WTC11 (cell line): ENCODE measurements around the gene SLC24A3. TPM values are rescaled to one million over a fixed set of nuclear protein-coding genes. Genes with fewer than 3 reads are reported as not detected.

Source experiments
- ATAC-seq: fragments of 200-7000 bp; cut with Tn5 transposase; 2 replicates; pipeline ENCODE4 v1.10.0; 2021; ENCODE audit warnings: mild to moderate bottlenecking, moderate library complexity
- CTCF ChIA-PET: fragments of 300-600 bp; sonication (Branson Sonifier 250); formaldehyde crosslinking; loops from one replicate; lab custom pipeline; 2021; ENCODE audit warnings: antibody characterized with exemption; lab: Charles Lee
- POLR2A ChIA-PET: fragments of 350-600 bp; sonication (Branson Sonifier 250); formaldehyde crosslinking; loops from one replicate; lab custom pipeline; 2021; ENCODE audit warnings: antibody characterized with exemption; lab: Charles Lee
- DNase-seq: peaks from one replicate; pipeline ENCODE4 v3.0.0; 2021; ENCODE audit warnings: low spot score
- H3K27ac Mint-ChIP-seq: 2 replicates; pipeline ENCODE4 v1.8.0; 2021; ENCODE audit warnings: mixed read lengths
- H3K27me3 Mint-ChIP-seq: 2 replicates; pipeline ENCODE4 v1.8.0; 2021; ENCODE audit warnings: low read depth, mild to moderate bottlenecking, moderate library complexity, mixed read lengths
- H3K36me3 Mint-ChIP-seq: 2 replicates; pipeline ENCODE4 v1.8.0; 2021; ENCODE audit warnings: mixed read lengths
- H3K4me1 Mint-ChIP-seq: 2 replicates; pipeline ENCODE4 v1.8.0; 2022; ENCODE audit warnings: mixed read lengths
- H3K4me3 Mint-ChIP-seq: 2 replicates; pipeline ENCODE4 v1.8.0; 2021; ENCODE audit warnings: mild to moderate bottlenecking, moderate library complexity, mixed read lengths
- H3K9me3 Mint-ChIP-seq: 2 replicates; pipeline ENCODE4 v1.8.0; 2021; ENCODE audit warnings: mixed read lengths
- CREM ChIP-seq: sonication (generic); formaldehyde crosslinking; IDR thresholded peaks from 2 replicates; pipeline ENCODE4 v1.8.1; 2022; ENCODE audit warnings: mild to moderate bottlenecking, missing genetic modification reagents, moderate library complexity
- FOXK1 ChIP-seq: sonication (generic); formaldehyde crosslinking; IDR thresholded peaks from 2 replicates; pipeline ENCODE4 v1.8.0; 2022; ENCODE audit warnings: mild to moderate bottlenecking, moderate library complexity, missing genetic modification reagents
- GRHL2 ChIP-seq: fragments of 250-450 bp; sonication (Bioruptor Pico); IDR thresholded peaks from 2 replicates; pipeline ENCODE4 v1.8.0; 2022; ENCODE audit warnings: mild to moderate bottlenecking, moderate library complexity; ENCODE audit not compliant: insufficient replicate concordance, severe bottlenecking
- PRRX2 ChIP-seq: fragments of 250-450 bp; sonication (Bioruptor Pico); IDR thresholded peaks from 2 replicates; pipeline ENCODE4 v1.8.0; 2021; ENCODE audit warnings: mild to moderate bottlenecking
- SMAD3 ChIP-seq: sonication (generic); formaldehyde crosslinking; IDR thresholded peaks from 2 replicates; pipeline ENCODE4 v1.8.0; 2022; ENCODE audit warnings: missing genetic modification reagents, mild to moderate bottlenecking, borderline replicate concordance
- SMAD4 ChIP-seq: sonication (generic); formaldehyde crosslinking; IDR thresholded peaks from 2 replicates; pipeline ENCODE4 v1.8.0; 2022; ENCODE audit warnings: mild to moderate bottlenecking, missing genetic modification reagents
- TEAD1 ChIP-seq: sonication (generic); formaldehyde crosslinking; IDR thresholded peaks from 2 replicates; pipeline ENCODE4 v1.8.0; 2022; ENCODE audit warnings: mild to moderate bottlenecking, missing genetic modification reagents
- TEAD4 ChIP-seq: sonication (generic); formaldehyde crosslinking; IDR thresholded peaks from 2 replicates; pipeline ENCODE4 v1.8.0; 2022; ENCODE audit warnings: mild to moderate bottlenecking, missing genetic modification reagents
- ZBTB21 ChIP-seq: sonication (generic); formaldehyde crosslinking; IDR thresholded peaks from 2 replicates; pipeline ENCODE4 v1.8.1; 2023; ENCODE audit warnings: mild to moderate bottlenecking, missing genetic modification reagents, borderline replicate concordance
- ZNF121 ChIP-seq: sonication (generic); formaldehyde crosslinking; IDR thresholded peaks from 2 replicates; pipeline ENCODE4 v1.8.0; 2023; ENCODE audit warnings: missing genetic modification reagents
- ZNF219 ChIP-seq: sonication (generic); formaldehyde crosslinking; IDR thresholded peaks from 2 replicates; pipeline ENCODE4 v1.8.0; 2023; ENCODE audit warnings: missing genetic modification reagents, mild to moderate bottlenecking, borderline replicate concordance
- ZNF232 ChIP-seq: sonication (generic); formaldehyde crosslinking; IDR thresholded peaks from 2 replicates; pipeline ENCODE4 v1.8.0; 2022; ENCODE audit warnings: mild to moderate bottlenecking, missing genetic modification reagents
- ZNF416 ChIP-seq: fragments of 250-450 bp; sonication (Bioruptor Pico); IDR thresholded peaks from 2 replicates; pipeline ENCODE4 v1.9.0; 2021; ENCODE audit warnings: mild to moderate bottlenecking, inconsistent platforms
- ZNF423 ChIP-seq: fragments of 250-450 bp; sonication (Bioruptor Pico); IDR thresholded peaks from 2 replicates; pipeline ENCODE4 v2.1.2; 2022; ENCODE audit warnings: mild to moderate bottlenecking, moderate library complexity
- total RNA-seq: library from RNA; stranded (reverse); gene quantifications from 3 replicates; pipeline ENCODE4 v1.2.3, GENCODE V29; 2021
- TF ChIP-seq, protein P1 (sequence below): sonication (generic); formaldehyde crosslinking; IDR thresholded peaks from 2 replicates; pipeline ENCODE4 v1.8.0; 2022; ENCODE audit warnings: missing genetic modification reagents
- TF ChIP-seq, protein P2 (sequence below): sonication (generic); formaldehyde crosslinking; IDR thresholded peaks from 2 replicates; pipeline ENCODE4 v1.8.1; 2022; ENCODE audit warnings: low read depth, mild to moderate bottlenecking, moderate library complexity, missing genetic modification reagents, borderline replicate concordance
- TF ChIP-seq, protein P3 (sequence below): sonication (generic); formaldehyde crosslinking; IDR thresholded peaks from 2 replicates; pipeline ENCODE4 v1.8.1; 2023; ENCODE audit warnings: mild to moderate bottlenecking, missing genetic modification reagents, moderate library complexity
- TF ChIP-seq, protein P4 (sequence below): sonication (generic); formaldehyde crosslinking; IDR thresholded peaks from 2 replicates; pipeline ENCODE4 v1.8.1; 2022; ENCODE audit warnings: mild to moderate bottlenecking, missing genetic modification reagents, moderate library complexity, borderline replicate concordance
- TF ChIP-seq, protein P5 (sequence below): sonication (generic); formaldehyde crosslinking; IDR thresholded peaks from 2 replicates; pipeline ENCODE4 v1.8.1; 2023; ENCODE audit warnings: mild to moderate bottlenecking, missing genetic modification reagents

The SLC24A3 gene
- total RNA-seq, 1 experiment from 2014 or later: 5.7 TPM

DNA sequence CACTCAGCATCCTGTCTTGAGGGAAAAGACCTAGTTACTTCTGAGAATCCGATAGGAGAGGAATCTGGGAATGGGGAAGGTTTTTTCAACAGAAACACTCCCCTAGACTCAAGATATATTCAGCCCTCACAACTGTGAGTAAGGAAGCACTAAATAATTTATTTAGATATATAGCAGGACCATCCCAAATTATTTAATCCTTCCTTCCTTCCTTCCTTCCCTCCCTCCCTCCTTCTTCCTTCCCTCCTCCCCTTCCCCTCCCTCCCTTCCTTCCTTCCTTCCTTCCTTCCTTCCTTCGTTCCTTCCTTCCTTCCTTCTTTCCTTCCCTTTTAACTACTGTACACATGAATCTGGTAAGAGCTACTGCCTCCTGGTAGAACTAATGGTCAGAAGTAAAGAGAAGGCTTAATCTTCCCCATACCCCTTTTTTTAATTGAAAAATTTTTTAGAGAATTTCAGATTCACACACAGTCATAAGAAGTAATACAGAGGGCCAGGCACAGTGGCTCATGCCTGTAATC lies 10.1 kb downstream of the SLC24A3 start:
- ChIA-PET CTCF (no interaction called here), POLR2A (no interaction called here)
- Mint-ChIP-seq H3K27me3 (no peaks in the 10 kb centered on the region), H3K36me3 (0 out of 2 replicates have a peak, but pooled peaks cover 3% of the 10 kb centered on the region), H3K4me1 (peaks cover 20% of the 10 kb centered on the region), H3K9me3 (peaks cover 14% of the 10 kb centered on the region), H3K27ac (no peak overlapping the region), H3K4me3 (no peak overlapping the region)
- DNase-seq (no peak), ATAC-seq (no peak)
- TF ChIP-seq, protein P1, sequence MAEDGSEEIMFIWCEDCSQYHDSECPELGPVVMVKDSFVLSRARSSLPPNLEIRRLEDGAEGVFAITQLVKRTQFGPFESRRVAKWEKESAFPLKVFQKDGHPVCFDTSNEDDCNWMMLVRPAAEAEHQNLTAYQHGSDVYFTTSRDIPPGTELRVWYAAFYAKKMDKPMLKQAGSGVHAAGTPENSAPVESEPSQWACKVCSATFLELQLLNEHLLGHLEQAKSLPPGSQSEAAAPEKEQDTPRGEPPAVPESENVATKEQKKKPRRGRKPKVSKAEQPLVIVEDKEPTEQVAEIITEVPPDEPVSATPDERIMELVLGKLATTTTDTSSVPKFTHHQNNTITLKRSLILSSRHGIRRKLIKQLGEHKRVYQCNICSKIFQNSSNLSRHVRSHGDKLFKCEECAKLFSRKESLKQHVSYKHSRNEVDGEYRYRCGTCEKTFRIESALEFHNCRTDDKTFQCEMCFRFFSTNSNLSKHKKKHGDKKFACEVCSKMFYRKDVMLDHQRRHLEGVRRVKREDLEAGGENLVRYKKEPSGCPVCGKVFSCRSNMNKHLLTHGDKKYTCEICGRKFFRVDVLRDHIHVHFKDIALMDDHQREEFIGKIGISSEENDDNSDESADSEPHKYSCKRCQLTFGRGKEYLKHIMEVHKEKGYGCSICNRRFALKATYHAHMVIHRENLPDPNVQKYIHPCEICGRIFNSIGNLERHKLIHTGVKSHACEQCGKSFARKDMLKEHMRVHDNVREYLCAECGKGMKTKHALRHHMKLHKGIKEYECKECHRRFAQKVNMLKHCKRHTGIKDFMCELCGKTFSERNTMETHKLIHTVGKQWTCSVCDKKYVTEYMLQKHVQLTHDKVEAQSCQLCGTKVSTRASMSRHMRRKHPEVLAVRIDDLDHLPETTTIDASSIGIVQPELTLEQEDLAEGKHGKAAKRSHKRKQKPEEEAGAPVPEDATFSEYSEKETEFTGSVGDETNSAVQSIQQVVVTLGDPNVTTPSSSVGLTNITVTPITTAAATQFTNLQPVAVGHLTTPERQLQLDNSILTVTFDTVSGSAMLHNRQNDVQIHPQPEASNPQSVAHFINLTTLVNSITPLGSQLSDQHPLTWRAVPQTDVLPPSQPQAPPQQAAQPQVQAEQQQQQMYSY (CRISPR knock-in tag): no peak
- TF ChIP-seq TEAD4 (no peak), ZNF416 (no peak)
- TF ChIP-seq, protein P2, sequence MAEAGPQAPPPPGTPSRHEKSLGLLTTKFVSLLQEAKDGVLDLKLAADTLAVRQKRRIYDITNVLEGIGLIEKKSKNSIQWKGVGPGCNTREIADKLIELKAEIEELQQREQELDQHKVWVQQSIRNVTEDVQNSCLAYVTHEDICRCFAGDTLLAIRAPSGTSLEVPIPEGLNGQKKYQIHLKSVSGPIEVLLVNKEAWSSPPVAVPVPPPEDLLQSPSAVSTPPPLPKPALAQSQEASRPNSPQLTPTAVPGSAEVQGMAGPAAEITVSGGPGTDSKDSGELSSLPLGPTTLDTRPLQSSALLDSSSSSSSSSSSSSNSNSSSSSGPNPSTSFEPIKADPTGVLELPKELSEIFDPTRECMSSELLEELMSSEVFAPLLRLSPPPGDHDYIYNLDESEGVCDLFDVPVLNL (CRISPR knock-in tag): no peak

DNA sequence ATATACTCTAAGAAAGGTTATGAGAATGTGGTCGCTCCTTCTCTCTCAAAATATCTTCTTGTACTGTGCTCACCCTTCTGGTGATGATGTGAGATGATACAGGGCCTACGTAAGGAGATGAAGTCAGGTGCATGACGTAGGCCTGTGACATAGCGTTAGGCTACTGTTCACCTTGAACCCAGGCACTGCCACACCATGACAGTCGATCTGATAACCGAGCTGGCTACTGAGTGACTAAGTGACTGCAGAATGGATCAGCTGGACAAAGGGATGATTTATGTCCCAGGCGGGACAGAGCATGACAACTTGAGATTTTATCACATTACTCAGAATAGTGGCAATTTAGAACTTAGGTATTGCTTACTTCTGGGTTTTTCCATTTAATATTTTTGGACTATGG lies 11.2 kb downstream of the SLC24A3 start:
- TF ChIP-seq, protein P3, sequence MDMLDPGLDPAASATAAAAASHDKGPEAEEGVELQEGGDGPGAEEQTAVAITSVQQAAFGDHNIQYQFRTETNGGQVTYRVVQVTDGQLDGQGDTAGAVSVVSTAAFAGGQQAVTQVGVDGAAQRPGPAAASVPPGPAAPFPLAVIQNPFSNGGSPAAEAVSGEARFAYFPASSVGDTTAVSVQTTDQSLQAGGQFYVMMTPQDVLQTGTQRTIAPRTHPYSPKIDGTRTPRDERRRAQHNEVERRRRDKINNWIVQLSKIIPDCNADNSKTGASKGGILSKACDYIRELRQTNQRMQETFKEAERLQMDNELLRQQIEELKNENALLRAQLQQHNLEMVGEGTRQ (CRISPR knock-in tag): no peak
- TF ChIP-seq ZNF232 (CRISPR knock-in tag) (no peak), ZNF423 (no peak), ZNF416 (no peak), CREM (CRISPR knock-in tag) (no peak), SMAD4 (CRISPR knock-in tag) (no peak), TEAD4 (no peak), FOXK1 (CRISPR knock-in tag) (no peak), SMAD3 (CRISPR knock-in tag) (no peak), ZBTB21 (CRISPR knock-in tag) (no peak), ZNF121 (CRISPR knock-in tag) (no peak), GRHL2 (CRISPR knock-in tag) (no peak), PRRX2 (no peak), ZNF219 (CRISPR knock-in tag) (no peak), TEAD1 (CRISPR knock-in tag) (no peak)
- TF ChIP-seq, protein P4, sequence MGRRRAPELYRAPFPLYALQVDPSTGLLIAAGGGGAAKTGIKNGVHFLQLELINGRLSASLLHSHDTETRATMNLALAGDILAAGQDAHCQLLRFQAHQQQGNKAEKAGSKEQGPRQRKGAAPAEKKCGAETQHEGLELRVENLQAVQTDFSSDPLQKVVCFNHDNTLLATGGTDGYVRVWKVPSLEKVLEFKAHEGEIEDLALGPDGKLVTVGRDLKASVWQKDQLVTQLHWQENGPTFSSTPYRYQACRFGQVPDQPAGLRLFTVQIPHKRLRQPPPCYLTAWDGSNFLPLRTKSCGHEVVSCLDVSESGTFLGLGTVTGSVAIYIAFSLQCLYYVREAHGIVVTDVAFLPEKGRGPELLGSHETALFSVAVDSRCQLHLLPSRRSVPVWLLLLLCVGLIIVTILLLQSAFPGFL: no peak
- TF ChIP-seq, protein P5, sequence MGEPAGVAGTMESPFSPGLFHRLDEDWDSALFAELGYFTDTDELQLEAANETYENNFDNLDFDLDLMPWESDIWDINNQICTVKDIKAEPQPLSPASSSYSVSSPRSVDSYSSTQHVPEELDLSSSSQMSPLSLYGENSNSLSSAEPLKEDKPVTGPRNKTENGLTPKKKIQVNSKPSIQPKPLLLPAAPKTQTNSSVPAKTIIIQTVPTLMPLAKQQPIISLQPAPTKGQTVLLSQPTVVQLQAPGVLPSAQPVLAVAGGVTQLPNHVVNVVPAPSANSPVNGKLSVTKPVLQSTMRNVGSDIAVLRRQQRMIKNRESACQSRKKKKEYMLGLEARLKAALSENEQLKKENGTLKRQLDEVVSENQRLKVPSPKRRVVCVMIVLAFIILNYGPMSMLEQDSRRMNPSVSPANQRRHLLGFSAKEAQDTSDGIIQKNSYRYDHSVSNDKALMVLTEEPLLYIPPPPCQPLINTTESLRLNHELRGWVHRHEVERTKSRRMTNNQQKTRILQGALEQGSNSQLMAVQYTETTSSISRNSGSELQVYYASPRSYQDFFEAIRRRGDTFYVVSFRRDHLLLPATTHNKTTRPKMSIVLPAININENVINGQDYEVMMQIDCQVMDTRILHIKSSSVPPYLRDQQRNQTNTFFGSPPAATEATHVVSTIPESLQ (CRISPR knock-in tag): no peak
- Mint-ChIP-seq H3K4me3 (no peak overlapping the region), H3K27ac (no peak overlapping the region), H3K9me3 (peaks cover 14% of the 10 kb centered on the region), H3K36me3 (0 out of 2 replicates have a peak, but pooled peaks cover 3% of the 10 kb centered on the region), H3K4me1 (peaks cover 12% of the 10 kb centered on the region), H3K27me3 (no peaks in the 10 kb centered on the region)
- POLR2A ChIA-PET: no interaction called here
- CTCF ChIA-PET: no interaction called here
- no peak for DNase-seq
- no peak for ATAC-seq
